ENCODE data around the gene CRTC3. TPM values are rescaled to one million over a fixed set of nuclear protein-coding genes. Genes with fewer than 3 reads are reported as not detected.
"Not testable (repeated sequence)": the region's sequence is repeated elsewhere in the genome, so short reads cannot be mapped to it uniquely, and the experiment has no call there.

The CRTC3 gene
- total RNA-seq, 8 experiments from 2014 or later: 8.1 to 33.1 (median 11.8) TPM

GRCh38 chr15:90654233-90655136, 124.8 kb downstream of the CRTC3 start:
- Histone ChIP-seq H3K4me3 (no peak overlapping the region), H3K4me1 (replicated peaks in 1 of 2) (peaks cover 0 to 2% of the 10 kb centered on the region in 2 donors), H3K27ac (no peak overlapping the region)
- WGBS, 10 experiments: 50 to 83% (median 80%) methylated on average over 1 to 4 of the region's 12 CpGs; no CpG with 5 or more reads in 5 of the 10 experiments
- in situ Hi-C loops (cut with MboI; ENCODE audit: low pct_unique_long_range_greater_than_20kb in 2 of 9, low sequenced_read_pairs in 9 of 9, unreplicated experiment in 9 of 9): loop anchor here in 4 of 9 experiments (25.0 kb wide), 2 partner anchors 208 to 233 kb away; partner anchors contain the start of genes FES (in 3 of the 4) and FURIN (in 1 of the 4)
- ATAC-seq (replicated peaks in 6 of 8): peak in 1 of 8 experiments; percentile 53

GRCh38 chr15:90657520-90658172, 127.9 kb downstream of the CRTC3 start:
- 43 to 88% (median 75%) methylated on average over 1 to 6 of the region's 7 CpGs; no CpG with 5 or more reads in 1 of the 10 experiments for whole genome bisulfite sequencing, 10 experiments
- not testable (repeated sequence) for H3K4me1 ChIP-seq (replicated peaks in 1 of 2); H3K27ac ChIP-seq; ATAC-seq (replicated peaks in 6 of 8); H3K4me3 ChIP-seq
- in situ Hi-C loops (cut with MboI; ENCODE audit: low pct_unique_long_range_greater_than_20kb in 2 of 9, low sequenced_read_pairs in 9 of 9, unreplicated experiment in 9 of 9): loop anchor here in 4 of 9 experiments (25.0 kb wide), 2 partner anchors 205 to 230 kb away; partner anchors contain the start of genes FES (in 3 of the 4) and FURIN (in 1 of the 4)

GRCh38 chr15:90659481-90659880, 129.8 kb downstream of the CRTC3 start:
- no peak for ATAC-seq (replicated peaks in 6 of 8)
- Histone ChIP-seq H3K4me3 (no peak overlapping the region), H3K4me1 (replicated peaks in 1 of 2) (peaks cover 0 to 2% of the 10 kb centered on the region in 2 donors), H3K27ac (no peak overlapping the region)
- WGBS, 10 experiments: 63 to 100% (median 85%) methylated on average over 1 to 4 of the region's 4 CpGs; no CpG with 5 or more reads in 2 of the 10 experiments
- in situ Hi-C loops (cut with MboI; ENCODE audit: low pct_unique_long_range_greater_than_20kb in 2 of 9, low sequenced_read_pairs in 9 of 9, unreplicated experiment in 9 of 9): loop anchor here in 4 of 9 experiments (25.0 kb wide), 2 partner anchors 203 to 228 kb away; partner anchors contain the start of genes FES (in 3 of the 4) and FURIN (in 1 of the 4)

- in situ Hi-C loops (cut with MboI; ENCODE audit: low pct_unique_long_range_greater_than_20kb in 2 of 9, low sequenced_read_pairs in 9 of 9, unreplicated experiment in 9 of 9): loop anchor here in 4 of 9 experiments (25.0 kb wide), 2 partner anchors 202 to 227 kb away; partner anchors contain the start of genes FES (in 3 of the 4) and FURIN (in 1 of the 4)
- 0 to 91% (median 20%) methylated on average over 1 to 6 of the region's 12 CpGs; no CpG with 5 or more reads in 3 of the 10 experiments for WGBS, 10 experiments
- Histone ChIP-seq H3K27ac (no peak overlapping the region), H3K4me3 (no peak overlapping the region), H3K4me1 (replicated peaks in 1 of 2) (peaks cover 0 to 2% of the 10 kb centered on the region in 2 donors)
- peak; percentile 63 to 92 (median 79) for ATAC-seq (replicated peaks in 6 of 8)
Observed at GRCh38 chr15:90660195-90660998, 130.7 kb downstream of the CRTC3 start.

- not testable (repeated sequence) for H3K27ac ChIP-seq; ATAC-seq (replicated peaks in 6 of 8)
- in situ Hi-C loops (cut with MboI; ENCODE audit: low pct_unique_long_range_greater_than_20kb in 2 of 9, low sequenced_read_pairs in 9 of 9, unreplicated experiment in 9 of 9): loop anchor here in 4 of 9 experiments (25.0 kb wide), 2 partner anchors 201 to 226 kb away; partner anchors contain the start of genes FES (in 3 of the 4) and FURIN (in 1 of the 4)
Observed at GRCh38 chr15:90660999-90661330, 131.2 kb downstream of the CRTC3 start.

GRCh38 chr15:90664081-90664461, 134.3 kb downstream of the CRTC3 start:
- not testable (repeated sequence) for ATAC-seq (replicated peaks in 6 of 8); H3K4me1 ChIP-seq (replicated peaks in 1 of 2); H3K27ac ChIP-seq; H3K4me3 ChIP-seq
- in situ Hi-C loops (cut with MboI; ENCODE audit: low pct_unique_long_range_greater_than_20kb in 2 of 9, low sequenced_read_pairs in 9 of 9, unreplicated experiment in 9 of 9): loop anchor here in 4 of 9 experiments (25.0 kb wide), 2 partner anchors 198 to 223 kb away; partner anchors contain the start of genes FES (in 3 of the 4) and FURIN (in 1 of the 4)
- 72 to 100% (median 91%) methylated on average over 2 to 10 of the region's 10 CpGs; no CpG with 5 or more reads in 1 of the 10 experiments for WGBS, 10 experiments

More at GRCh38 chr15:90660999-90661330, 131.2 kb downstream of the CRTC3 start:
- H3K4me1 ChIP-seq (replicated peaks in 1 of 2); H3K4me3 ChIP-seq: not testable (repeated sequence)
- 0% methylated on average over 1 to 4 of the region's 4 CpGs; no CpG with 5 or more reads in 8 of the 10 experiments for WGBS, 10 experiments

GRCh38 chr15:90664650-90665287, 135.0 kb downstream of the CRTC3 start:
- WGBS, 10 experiments: 41 to 100% (median 59%) methylated on average over 1 to 12 of the region's 28 CpGs; no CpG with 5 or more reads in 2 of the 10 experiments
- peak; percentile 12 to 66 (median 54) for ATAC-seq (replicated peaks in 6 of 8)
- H3K27ac ChIP-seq: no peak overlapping the region
- in situ Hi-C loops (cut with MboI; ENCODE audit: low pct_unique_long_range_greater_than_20kb in 2 of 9, low sequenced_read_pairs in 9 of 9, unreplicated experiment in 9 of 9): loop anchor here in 4 of 9 experiments (25.0 kb wide), 2 partner anchors 198 to 223 kb away; partner anchors contain the start of genes FES (in 3 of the 4) and FURIN (in 1 of the 4)
- peak overlapping the region; percentile 26 to 45 (median 36) for H3K4me3 ChIP-seq
- peaks cover 0 to 2% of the 10 kb centered on the region in 2 donors for H3K4me1 ChIP-seq (replicated peaks in 1 of 2)

GRCh38 chr15:90665288-90666134, 135.8 kb downstream of the CRTC3 start:
- in situ Hi-C loops (cut with MboI; ENCODE audit: low pct_unique_long_range_greater_than_20kb in 2 of 9, low sequenced_read_pairs in 9 of 9, unreplicated experiment in 9 of 9): loop anchor here in 4 of 9 experiments (25.0 kb wide), 2 partner anchors 197 to 222 kb away; partner anchors contain the start of genes FES (in 3 of the 4) and FURIN (in 1 of the 4)
- Histone ChIP-seq H3K27ac (peak overlapping the region in 1 of 2 donors; percentile 37), H3K4me3 (peak overlapping the region; percentile 26 to 45 (median 36))

GRCh38 chr15:90666135-90666909, 136.6 kb downstream of the CRTC3 start:
- H3K4me3 ChIP-seq: no peak overlapping the region
- in situ Hi-C loops (cut with MboI; ENCODE audit: low pct_unique_long_range_greater_than_20kb in 2 of 9, low sequenced_read_pairs in 9 of 9, unreplicated experiment in 9 of 9): loop anchor here in 4 of 9 experiments (25.0 kb wide), 2 partner anchors 196 to 221 kb away; partner anchors contain the start of genes FES (in 3 of the 4) and FURIN (in 1 of the 4)
- peaks cover 0 to 2% of the 10 kb centered on the region in 2 donors for H3K4me1 ChIP-seq (replicated peaks in 1 of 2)
- no peak for ATAC-seq (replicated peaks in 6 of 8)
- WGBS, 10 experiments: 80 to 100% (median 94%) methylated on average over 1 to 11 of the region's 14 CpGs; no CpG with 5 or more reads in 1 of the 10 experiments
- H3K27ac ChIP-seq: no peak overlapping the region

More at GRCh38 chr15:90665288-90666134, 135.8 kb downstream of the CRTC3 start:
- ATAC-seq (replicated peaks in 6 of 8): peak; percentile 39 to 96 (median 86)
- 0 to 71% (median 26%) methylated on average over 1 to 14 of the region's 75 CpGs; no CpG with 5 or more reads in 4 of the 10 experiments for WGBS, 10 experiments
- H3K4me1 ChIP-seq (replicated peaks in 1 of 2): peaks cover 0 to 2% of the 10 kb centered on the region in 2 donors

Measured in motor neuron (in vitro differentiated cells).